ENCODE results near the gene ITPRID1.

Gene ITPRID1

GRCh38 chr7:31669461-31669860 lies 155.6 kb downstream of the ITPRID1 start:
- no peak overlapping the region for H3K27ac ChIP-seq
- CTCF ChIA-PET = no interaction called here
- TF ChIP-seq CTCF (conservative IDR thresholded peaks at IDR 0.05; ENCODE audit: low read depth) = no peak
- POLR2A ChIA-PET (ENCODE audit: low non-redundant PET) = no interaction called here
- no peak for DNase-seq (ENCODE audit: low spot score)

- TF ChIP-seq CTCF (conservative IDR thresholded peaks at IDR 0.05; ENCODE audit: low read depth) = no peak
- no peak overlapping the region for H3K27ac ChIP-seq
- POLR2A ChIA-PET (ENCODE audit: low non-redundant PET) = no interaction called here
- CTCF ChIA-PET = interaction anchor here (0.6 kb wide), 1 partner anchor 651 kb away, joined by 6 read pairs; no protein-coding TSS in a partner anchor
- DNase-seq (ENCODE audit: low spot score) = no peak
Observed at GRCh38 chr7:31679574-31680305, 165.8 kb downstream of the ITPRID1 start.

- no peak for TF ChIP-seq CTCF (conservative IDR thresholded peaks at IDR 0.05; ENCODE audit: low read depth)
- no peak overlapping the region for H3K27ac ChIP-seq
- CTCF ChIA-PET = no interaction called here
- DNase-seq (ENCODE audit: low spot score) = no peak
- POLR2A ChIA-PET (ENCODE audit: low non-redundant PET) = no interaction called here
Observed at GRCh38 chr7:31683445-31684225, 169.7 kb downstream of the ITPRID1 start.

GRCh38 chr7:31687024-31687748 lies 173.3 kb downstream of the ITPRID1 start, which contains the start of gene PPP1R17:
Gene PPP1R17, plus strand, starts transcription at chr7:31687215. Its CDS starts 5,227 bp downstream, at chr7:31692442.
- DNase-seq (ENCODE audit: low spot score) = no peak
- ChIA-PET CTCF (interaction anchor here (0.6 kb wide), 1 partner anchor 553 kb away, joined by 7 read pairs; no protein-coding TSS in a partner anchor), POLR2A (ENCODE audit: low non-redundant PET) (no interaction called here)
- H3K27ac ChIP-seq = no peak within 1 kb of the TSS
- no peak for TF ChIP-seq CTCF (conservative IDR thresholded peaks at IDR 0.05; ENCODE audit: low read depth)

- ChIA-PET POLR2A (ENCODE audit: low non-redundant PET) (no interaction called here), CTCF (no interaction called here)
- H3K27ac ChIP-seq = no peak overlapping the region
- DNase-seq (ENCODE audit: low spot score) = no peak
- no peak for TF ChIP-seq CTCF (conservative IDR thresholded peaks at IDR 0.05; ENCODE audit: low read depth)
Observed at GRCh38 chr7:31688372-31688771, 174.5 kb downstream of the ITPRID1 start.

GRCh38 chr7:31688996-31689395 lies 175.1 kb downstream of the ITPRID1 start:
- CTCF ChIA-PET = interaction anchor here (0.7 kb wide), 1 partner anchor 19 kb away, joined by 4 read pairs; no protein-coding TSS in a partner anchor

More at GRCh38 chr7:31688996-31689395, 175.1 kb downstream of the ITPRID1 start:
- DNase-seq (ENCODE audit: low spot score) = no peak
- H3K27ac ChIP-seq = no peak overlapping the region
- TF ChIP-seq CTCF (conservative IDR thresholded peaks at IDR 0.05; ENCODE audit: low read depth) = no peak
- POLR2A ChIA-PET (ENCODE audit: low non-redundant PET) = no interaction called here
